Measurements from ENCODE around the gene RRP1. TPM values are rescaled to one million over a fixed set of nuclear protein-coding genes. Genes with fewer than 3 reads are reported as not detected.

Gene RRP1
- total RNA-seq, 1 donor from 2014 or later: 18.2 TPM

DNA sequence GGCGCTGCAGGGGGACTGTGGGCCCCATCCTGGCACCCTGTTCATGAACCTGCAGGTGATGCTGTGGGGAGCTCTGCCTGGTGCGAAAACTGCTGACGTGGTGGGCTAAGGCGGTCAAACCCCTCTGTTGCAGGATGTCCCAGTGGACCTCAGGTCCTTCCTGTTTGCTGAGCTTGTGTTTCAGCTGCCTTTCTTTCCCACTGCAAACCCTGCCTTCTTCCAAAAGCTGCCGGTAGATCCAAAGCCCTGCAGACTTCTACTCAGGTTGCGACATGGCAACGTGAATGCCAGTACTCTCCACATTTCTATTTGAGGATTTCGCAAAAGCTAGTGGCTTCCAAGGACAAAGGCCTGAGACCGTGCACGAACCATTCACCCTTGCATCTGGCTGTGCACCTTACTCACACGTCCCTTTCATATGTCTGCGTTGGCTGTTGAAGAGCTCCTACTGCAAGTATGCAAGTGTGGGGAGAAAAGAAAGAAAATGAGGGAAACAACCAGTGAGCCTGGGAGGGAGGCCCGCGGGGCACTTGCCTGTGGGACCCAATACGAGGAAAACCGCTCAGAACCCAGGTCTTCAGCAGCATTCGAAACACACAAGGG is 6.2 kb upstream of the RRP1 start:
- no peaks in the 10 kb centered on the region for H3K27me3 ChIP-seq
- no peak overlapping the region for H3K27ac ChIP-seq
- H3K4me3 ChIP-seq: no peak overlapping the region
- peaks cover 13% of the 10 kb centered on the region for H3K4me1 ChIP-seq
- intact Hi-C loops (cut with DNase I): no loop called here
- no peaks in the 10 kb centered on the region for H3K36me3 ChIP-seq
- TF ChIP-seq, protein P1, sequence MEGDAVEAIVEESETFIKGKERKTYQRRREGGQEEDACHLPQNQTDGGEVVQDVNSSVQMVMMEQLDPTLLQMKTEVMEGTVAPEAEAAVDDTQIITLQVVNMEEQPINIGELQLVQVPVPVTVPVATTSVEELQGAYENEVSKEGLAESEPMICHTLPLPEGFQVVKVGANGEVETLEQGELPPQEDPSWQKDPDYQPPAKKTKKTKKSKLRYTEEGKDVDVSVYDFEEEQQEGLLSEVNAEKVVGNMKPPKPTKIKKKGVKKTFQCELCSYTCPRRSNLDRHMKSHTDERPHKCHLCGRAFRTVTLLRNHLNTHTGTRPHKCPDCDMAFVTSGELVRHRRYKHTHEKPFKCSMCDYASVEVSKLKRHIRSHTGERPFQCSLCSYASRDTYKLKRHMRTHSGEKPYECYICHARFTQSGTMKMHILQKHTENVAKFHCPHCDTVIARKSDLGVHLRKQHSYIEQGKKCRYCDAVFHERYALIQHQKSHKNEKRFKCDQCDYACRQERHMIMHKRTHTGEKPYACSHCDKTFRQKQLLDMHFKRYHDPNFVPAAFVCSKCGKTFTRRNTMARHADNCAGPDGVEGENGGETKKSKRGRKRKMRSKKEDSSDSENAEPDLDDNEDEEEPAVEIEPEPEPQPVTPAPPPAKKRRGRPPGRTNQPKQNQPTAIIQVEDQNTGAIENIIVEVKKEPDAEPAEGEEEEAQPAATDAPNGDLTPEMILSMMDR (IDR thresholded peaks at IDR 0.05): no peak
- no peak for TF ChIP-seq POLR2A (IDR thresholded peaks at IDR 0.05)
- no peak for TF ChIP-seq POLR2AphosphoS5 (IDR thresholded peaks at IDR 0.05; ENCODE audit: insufficient read depth in 1 of 2, low read depth in 1 of 2)
- no peak for DNase-seq (ENCODE audit: extremely low spot score in 2 of 2)
- no peaks in the 10 kb centered on the region for H3K9me3 ChIP-seq

DNA sequence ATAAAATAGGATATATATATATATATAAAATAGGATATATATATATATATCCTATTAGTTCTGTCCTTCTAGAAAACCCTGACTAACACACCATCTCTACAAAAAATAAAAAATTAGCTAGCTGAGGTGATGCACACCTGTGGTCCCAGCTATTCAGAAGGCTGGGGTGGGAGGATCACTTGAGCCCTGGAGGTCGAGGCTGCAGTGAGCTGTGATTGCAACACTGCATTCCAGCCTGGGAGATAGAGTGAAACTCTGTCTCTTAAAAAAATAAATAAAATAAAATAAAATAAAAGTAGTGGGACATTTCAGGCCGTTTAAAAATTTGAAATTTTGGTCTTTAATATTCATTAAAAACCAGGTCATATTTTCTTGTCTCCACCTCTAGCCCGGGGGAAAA is 4.2 kb upstream of the RRP1 start:
- DNase-seq (ENCODE audit: extremely low spot score in 2 of 2): no peak
- Histone ChIP-seq H3K9me3 (no peaks in the 10 kb centered on the region), H3K4me3 (no peak overlapping the region), H3K36me3 (no peaks in the 10 kb centered on the region), H3K27ac (no peak overlapping the region), H3K27me3 (no peaks in the 10 kb centered on the region), H3K4me1 (peaks cover 23% of the 10 kb centered on the region)
- intact Hi-C loops (cut with DNase I): no loop called here
- TF ChIP-seq POLR2AphosphoS5 (IDR thresholded peaks at IDR 0.05; ENCODE audit: insufficient read depth in 1 of 2, low read depth in 1 of 2) (no peak), POLR2A (IDR thresholded peaks at IDR 0.05) (no peak)
- TF ChIP-seq, protein P1 (IDR thresholded peaks at IDR 0.05): no peak

DNA sequence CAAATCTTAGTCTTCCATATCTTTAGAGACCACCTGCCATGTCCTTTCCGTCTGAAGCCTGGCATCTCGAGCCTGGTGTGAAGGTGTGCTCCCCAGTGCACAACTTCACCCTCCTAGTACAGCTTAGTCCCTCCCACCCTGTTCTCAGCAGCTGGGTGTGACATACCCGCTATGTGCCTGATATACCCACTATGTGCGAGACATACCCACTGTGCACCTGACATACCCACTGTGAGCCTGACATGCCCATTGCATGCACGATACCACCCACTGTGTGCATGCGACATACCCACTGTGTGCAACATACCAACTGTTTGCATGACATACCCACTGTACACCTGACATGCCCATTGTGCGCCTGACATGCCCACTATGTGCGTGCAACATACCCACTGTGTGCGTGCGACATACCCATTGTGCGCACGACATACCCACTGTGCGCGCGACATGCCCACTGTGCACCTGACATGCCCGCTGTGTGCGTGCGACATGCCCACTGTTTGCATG is 3.0 kb upstream of the RRP1 start:
- Histone ChIP-seq H3K36me3 (no peaks in the 10 kb centered on the region), H3K27ac (no peak overlapping the region), H3K4me3 (no peak overlapping the region), H3K27me3 (no peaks in the 10 kb centered on the region), H3K9me3 (no peaks in the 10 kb centered on the region), H3K4me1 (peaks cover 35% of the 10 kb centered on the region)
- intact Hi-C loops (cut with DNase I): no loop called here
- TF ChIP-seq POLR2AphosphoS5 (IDR thresholded peaks at IDR 0.05; ENCODE audit: insufficient read depth in 1 of 2, low read depth in 1 of 2) (no peak), POLR2A (IDR thresholded peaks at IDR 0.05) (no peak)
- TF ChIP-seq, protein P1 (IDR thresholded peaks at IDR 0.05): no peak
- DNase-seq (ENCODE audit: extremely low spot score in 2 of 2): no peak

DNA sequence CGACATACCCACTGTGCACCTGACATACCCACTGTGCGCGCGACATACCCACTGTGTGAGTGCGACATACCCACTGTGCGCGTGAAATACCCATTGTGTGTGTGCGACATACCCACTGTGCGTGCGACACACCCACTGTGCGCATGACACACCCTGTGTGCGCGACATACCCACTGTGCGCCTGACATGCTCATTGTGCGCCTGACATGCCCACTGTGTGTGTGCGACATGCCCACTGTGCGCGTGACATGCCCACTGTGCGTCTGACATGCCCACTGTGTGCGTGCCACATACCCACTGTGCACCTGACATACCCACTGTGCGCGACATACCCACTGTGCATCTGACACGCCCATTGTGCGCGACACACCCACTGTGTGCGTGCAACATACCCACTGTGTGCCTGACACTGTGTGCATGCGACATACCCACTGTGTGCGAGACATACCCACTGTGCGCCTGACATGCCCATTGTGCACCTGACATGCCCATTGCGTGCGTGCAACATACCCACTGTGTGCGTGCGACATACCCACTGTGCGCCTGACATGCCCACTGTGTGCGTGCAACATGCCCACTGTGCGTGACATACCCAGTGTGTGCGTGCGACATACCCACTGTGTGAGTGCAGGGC is 2.5 kb upstream of the RRP1 start:
- intact Hi-C loops (cut with DNase I): no loop called here
- Histone ChIP-seq H3K9me3 (no peaks in the 10 kb centered on the region), H3K4me3 (no peak overlapping the region), H3K27ac (no peak overlapping the region), H3K36me3 (peaks cover 0 to 3% of the 10 kb centered on the region in 2 donors), H3K4me1 (peaks cover 35% of the 10 kb centered on the region), H3K27me3 (no peaks in the 10 kb centered on the region)
- TF ChIP-seq, protein P1 (IDR thresholded peaks at IDR 0.05): no peak
- TF ChIP-seq POLR2A (IDR thresholded peaks at IDR 0.05) (no peak), POLR2AphosphoS5 (IDR thresholded peaks at IDR 0.05; ENCODE audit: insufficient read depth in 1 of 2, low read depth in 1 of 2) (no peak)
- DNase-seq (ENCODE audit: extremely low spot score in 2 of 2): no peak

DNA sequence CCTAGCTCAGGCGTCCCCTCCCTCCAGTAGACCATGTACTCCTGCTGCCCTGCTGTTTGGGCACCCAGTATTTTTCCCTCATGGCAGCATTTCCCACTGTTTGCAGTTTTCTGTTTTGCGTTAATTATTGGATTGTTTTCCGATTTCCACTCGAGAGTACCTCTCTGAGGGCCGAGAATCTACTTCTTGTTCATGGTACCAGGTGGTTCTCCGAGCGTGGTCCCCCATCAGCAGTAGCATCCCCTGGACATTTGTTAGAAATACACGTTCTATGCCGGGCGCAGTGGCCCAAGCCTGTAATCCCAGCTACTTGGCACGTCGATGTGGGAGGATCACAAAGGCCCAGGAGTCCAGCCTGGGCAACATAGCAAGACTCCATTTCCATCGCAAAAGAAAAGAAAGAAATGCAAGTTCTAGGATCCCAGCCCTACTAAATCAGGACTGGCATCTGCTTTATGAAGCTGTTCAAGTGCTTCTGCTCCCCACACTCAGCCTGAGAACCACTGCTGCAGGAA is 690 bp downstream of the RRP1 start:
- DNase-seq (ENCODE audit: extremely low spot score in 2 of 2): no peak
- peaks cover 22% of the 10 kb centered on the region for H3K4me1 ChIP-seq

More for the DNA sequence above, 690 bp downstream of the RRP1 start:
- Histone ChIP-seq H3K4me3 (peak overlapping the region; percentile 66 to 84), H3K9me3 (no peaks in the 10 kb centered on the region), H3K27ac (peak overlapping the region; percentile 93), H3K27me3 (no peaks in the 10 kb centered on the region), H3K36me3 (peaks cover 0 to 29% of the 10 kb centered on the region in 2 donors)
- no peak for TF ChIP-seq POLR2A (IDR thresholded peaks at IDR 0.05)
- intact Hi-C loops (cut with DNase I): no loop called here

Data from vagina (tissue), 2 donors.